OCI-LY1 (cell line): ENCODE results near the gene PYCARD.
"Not testable (repeated sequence)": the region's sequence is repeated elsewhere in the genome, so short reads cannot be mapped to it uniquely, and the experiment has no call there.

Experiments used
- H2AFZ ChIP-seq: fragments of 200-600 bp; sonication (generic), shearing (Covaris generic); 2 replicates; pipeline ENCODE4 v1.6.0; 2014; ENCODE audit warnings: antibody characterized with exemption, mild to moderate bottlenecking, low read length
- H3F3A ChIP-seq: fragments of 200-600 bp; sonication (generic), shearing (Covaris generic); 2 replicates; pipeline ENCODE4 v1.6.0; 2014; ENCODE audit warnings: mild to moderate bottlenecking, antibody characterized with exemption, low read length, moderate library complexity; ENCODE audit not compliant: insufficient read depth
- H3K27ac ChIP-seq: fragments of 200-600 bp; sonication (generic); 2 replicates; pipeline ENCODE4 v1.5.1; 2014; ENCODE audit warnings: low read length, mixed run types, mild to moderate bottlenecking, low read depth; ENCODE audit not compliant: poor library complexity, severe bottlenecking
- H3K27me3 ChIP-seq: fragments of 200-600 bp; sonication (generic); 2 replicates; pipeline ENCODE4 v1.6.0; 2014; ENCODE audit warnings: antibody characterized with exemption, mild to moderate bottlenecking, low read length, moderate library complexity; ENCODE audit not compliant: insufficient read depth
- H3K36me3 ChIP-seq: fragments of 200-600 bp; sonication (generic); 2 replicates; pipeline ENCODE4 v1.6.1; 2014; ENCODE audit warnings: mild to moderate bottlenecking, antibody characterized with exemption, low read length, moderate library complexity, mixed read lengths; ENCODE audit not compliant: insufficient read depth
- H3K4me1 ChIP-seq: fragments of 200-600 bp; sonication (generic); 2 replicates; pipeline ENCODE4 v1.5.1; 2014; ENCODE audit warnings: mild to moderate bottlenecking, low read length, moderate library complexity; ENCODE audit not compliant: insufficient read depth, severe bottlenecking
- H3K4me2 ChIP-seq: fragments of 200-600 bp; sonication (generic), shearing (Covaris generic); 2 replicates; pipeline ENCODE4 v1.6.1; 2014; ENCODE audit warnings: low read length
- H3K4me3 ChIP-seq: fragments of 200-600 bp; sonication (generic); 2 replicates; pipeline ENCODE4 v1.5.1; 2014; ENCODE audit warnings: low read length, low read depth, mild to moderate bottlenecking, mixed read lengths; ENCODE audit not compliant: poor library complexity, severe bottlenecking
- H3K79me2 ChIP-seq: fragments of 200-600 bp; shearing (Covaris generic); 2 replicates; pipeline ENCODE4 v1.6.1; 2016; ENCODE audit warnings: mixed run types, low read length, mixed read lengths; ENCODE audit not compliant: insufficient read depth
- H3K9ac ChIP-seq: fragments of 200-600 bp; sonication (generic), shearing (Covaris generic); 2 replicates; pipeline ENCODE4 v1.6.1; 2014; ENCODE audit warnings: mild to moderate bottlenecking, low read length, mixed read lengths
- H3K9me2 ChIP-seq: fragments of 200-600 bp; sonication (generic), shearing (Covaris generic); 2 replicates; pipeline ENCODE4 v1.6.1; 2014; ENCODE audit warnings: low read depth, mild to moderate bottlenecking, low read length, mixed read lengths
- H3K9me3 ChIP-seq: fragments of 200-600 bp; shearing (Covaris generic); 2 replicates; pipeline ENCODE4 v1.6.1; 2014; ENCODE audit warnings: low read length, mixed read lengths
- H4K20me1 ChIP-seq: fragments of 200-600 bp; sonication (generic), shearing (Covaris generic); 2 replicates; pipeline ENCODE4 v1.6.0; 2016; ENCODE audit warnings: mild to moderate bottlenecking, low read length; ENCODE audit not compliant: insufficient read depth
- EZH2 ChIP-seq: fragments of 200-600 bp; sonication (generic), shearing (Covaris generic); IDR thresholded peaks from 2 replicates; pipeline ENCODE4 v1.8.0; 2017; ENCODE audit warnings: borderline replicate concordance, mixed run types, mild to moderate bottlenecking, antibody characterized with exemption, low read length, moderate library complexity, mixed read lengths
- TF ChIP-seq, protein P1 (sequence below): fragments of 200-600 bp; sonication (generic), shearing (Covaris generic); IDR thresholded peaks from 2 replicates; pipeline ENCODE4 v1.5.1; 2017; ENCODE audit warnings: mild to moderate bottlenecking, antibody characterized with exemption, low read length, moderate library complexity, mixed read lengths

Gene PYCARD

DNA sequence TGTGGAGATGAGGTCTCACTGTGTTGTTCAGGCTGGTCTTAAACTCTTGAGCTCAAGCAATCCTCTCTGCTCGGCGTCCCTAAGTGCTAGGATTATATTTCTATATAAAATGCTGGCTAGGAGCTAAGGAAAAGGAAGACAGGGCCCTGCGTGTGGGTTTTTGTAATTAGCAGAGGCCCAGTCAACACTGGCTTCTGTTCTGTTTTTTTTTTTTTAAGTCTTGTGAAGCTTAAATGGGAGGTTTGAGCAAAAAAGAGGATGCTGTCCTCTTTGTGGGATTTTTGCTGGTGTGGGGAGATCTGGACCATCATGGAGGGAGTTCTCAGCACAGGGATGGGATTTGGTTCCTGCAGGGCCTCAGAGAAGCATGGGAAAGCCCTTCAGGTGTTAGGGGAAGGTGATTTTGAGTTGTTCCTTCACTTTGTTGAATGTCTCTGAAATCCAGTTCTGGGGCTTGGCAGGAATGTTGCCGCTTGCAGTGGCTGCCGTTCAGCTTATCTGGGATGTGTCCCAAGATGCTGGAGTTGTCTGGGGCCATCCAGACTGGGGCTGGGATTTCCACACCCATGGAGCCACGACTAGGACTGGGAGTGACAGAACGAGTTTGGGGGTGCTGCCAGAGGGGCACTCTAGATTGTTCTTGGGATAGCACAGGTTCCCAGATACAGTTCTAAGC is 4.2 kb downstream of the PYCARD start:
- no peak overlapping the region for H3K4me2 ChIP-seq
- H3K4me3 ChIP-seq: no peak overlapping the region
- peaks cover 47% of the 10 kb centered on the region for H3K36me3 ChIP-seq
- TF ChIP-seq EZH2: no peak
- TF ChIP-seq, protein P1, sequence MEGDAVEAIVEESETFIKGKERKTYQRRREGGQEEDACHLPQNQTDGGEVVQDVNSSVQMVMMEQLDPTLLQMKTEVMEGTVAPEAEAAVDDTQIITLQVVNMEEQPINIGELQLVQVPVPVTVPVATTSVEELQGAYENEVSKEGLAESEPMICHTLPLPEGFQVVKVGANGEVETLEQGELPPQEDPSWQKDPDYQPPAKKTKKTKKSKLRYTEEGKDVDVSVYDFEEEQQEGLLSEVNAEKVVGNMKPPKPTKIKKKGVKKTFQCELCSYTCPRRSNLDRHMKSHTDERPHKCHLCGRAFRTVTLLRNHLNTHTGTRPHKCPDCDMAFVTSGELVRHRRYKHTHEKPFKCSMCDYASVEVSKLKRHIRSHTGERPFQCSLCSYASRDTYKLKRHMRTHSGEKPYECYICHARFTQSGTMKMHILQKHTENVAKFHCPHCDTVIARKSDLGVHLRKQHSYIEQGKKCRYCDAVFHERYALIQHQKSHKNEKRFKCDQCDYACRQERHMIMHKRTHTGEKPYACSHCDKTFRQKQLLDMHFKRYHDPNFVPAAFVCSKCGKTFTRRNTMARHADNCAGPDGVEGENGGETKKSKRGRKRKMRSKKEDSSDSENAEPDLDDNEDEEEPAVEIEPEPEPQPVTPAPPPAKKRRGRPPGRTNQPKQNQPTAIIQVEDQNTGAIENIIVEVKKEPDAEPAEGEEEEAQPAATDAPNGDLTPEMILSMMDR: no peak
- H3K9ac ChIP-seq: no peak overlapping the region
- no peak overlapping the region for H2AFZ ChIP-seq
- H3F3A ChIP-seq: peaks cover 25% of the 10 kb centered on the region
- H3K9me3 ChIP-seq: no peaks in the 10 kb centered on the region
- no peaks in the 10 kb centered on the region for H3K9me2 ChIP-seq
- peaks cover 25% of the 10 kb centered on the region for H3K4me1 ChIP-seq
- H3K27me3 ChIP-seq: no peaks in the 10 kb centered on the region
- no peaks in the 10 kb centered on the region for H3K79me2 ChIP-seq
- no peaks in the 10 kb centered on the region; the same call in 1 of the 2 replicates for H4K20me1 ChIP-seq
- no peak overlapping the region for H3K27ac ChIP-seq

- no peak for TF ChIP-seq EZH2
- TF ChIP-seq, protein P1: no peak
- Histone ChIP-seq H3K27me3 (no peaks in the 10 kb centered on the region), H4K20me1 (no peaks in the 10 kb centered on the region; the same call in 1 of the 2 replicates)
Measured at GRCh38 chr16:31196324-31197088, 6.1 kb downstream of the PYCARD start.

DNA sequence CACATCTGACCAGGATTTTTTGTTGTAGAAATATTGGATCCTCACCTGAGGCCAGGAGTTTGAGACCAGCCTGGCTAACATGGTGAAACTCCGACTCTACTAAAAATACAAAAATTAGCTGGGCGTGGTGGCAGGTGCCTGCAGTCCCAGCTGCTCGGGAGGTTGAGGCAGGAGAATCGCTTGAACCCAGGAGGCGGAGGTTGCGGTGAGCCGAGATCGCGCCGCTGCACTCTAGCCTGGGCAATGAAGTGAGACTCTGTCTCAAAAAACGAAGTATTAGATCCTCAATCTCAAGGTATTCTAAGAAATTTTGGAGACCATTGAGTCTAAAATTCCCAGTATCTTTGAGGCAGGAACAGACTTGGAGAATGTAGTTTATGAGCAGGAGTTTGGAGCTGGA is 6.7 kb downstream of the PYCARD start:
- H3K9me2 ChIP-seq, H3K9me3 ChIP-seq, H3K27ac ChIP-seq, H3K9ac ChIP-seq, H4K20me1 ChIP-seq, H3K27me3 ChIP-seq, H3K4me3 ChIP-seq, H2AFZ ChIP-seq, H3K4me1 ChIP-seq, H3K4me2 ChIP-seq, H3K79me2 ChIP-seq: not testable (repeated sequence)
- peaks cover 72% of the 10 kb centered on the region for H3K36me3 ChIP-seq
- H3F3A ChIP-seq: peaks cover 24% of the 10 kb centered on the region

More at GRCh38 chr16:31196324-31197088, 6.1 kb downstream of the PYCARD start:
- no peak overlapping the region for H3K4me3 ChIP-seq
- no peaks in the 10 kb centered on the region for H3K9me3 ChIP-seq
- H3F3A ChIP-seq: peaks cover 29% of the 10 kb centered on the region
- H3K27ac ChIP-seq: no peak overlapping the region
- H3K9me2 ChIP-seq: no peaks in the 10 kb centered on the region
- peaks cover 65% of the 10 kb centered on the region for H3K36me3 ChIP-seq
- no peak overlapping the region for H3K4me2 ChIP-seq
- peaks cover 10% of the 10 kb centered on the region for H3K4me1 ChIP-seq
- H3K79me2 ChIP-seq: no peaks in the 10 kb centered on the region
- H2AFZ ChIP-seq: no peak overlapping the region
- H3K9ac ChIP-seq: no peak overlapping the region
